ENCODE measurements around the gene FYCO1.
"Not testable (repeated sequence)": the region's sequence is repeated elsewhere in the genome, so short reads cannot be mapped to it uniquely, and the experiment has no call there.

Gene FYCO1

DNA sequence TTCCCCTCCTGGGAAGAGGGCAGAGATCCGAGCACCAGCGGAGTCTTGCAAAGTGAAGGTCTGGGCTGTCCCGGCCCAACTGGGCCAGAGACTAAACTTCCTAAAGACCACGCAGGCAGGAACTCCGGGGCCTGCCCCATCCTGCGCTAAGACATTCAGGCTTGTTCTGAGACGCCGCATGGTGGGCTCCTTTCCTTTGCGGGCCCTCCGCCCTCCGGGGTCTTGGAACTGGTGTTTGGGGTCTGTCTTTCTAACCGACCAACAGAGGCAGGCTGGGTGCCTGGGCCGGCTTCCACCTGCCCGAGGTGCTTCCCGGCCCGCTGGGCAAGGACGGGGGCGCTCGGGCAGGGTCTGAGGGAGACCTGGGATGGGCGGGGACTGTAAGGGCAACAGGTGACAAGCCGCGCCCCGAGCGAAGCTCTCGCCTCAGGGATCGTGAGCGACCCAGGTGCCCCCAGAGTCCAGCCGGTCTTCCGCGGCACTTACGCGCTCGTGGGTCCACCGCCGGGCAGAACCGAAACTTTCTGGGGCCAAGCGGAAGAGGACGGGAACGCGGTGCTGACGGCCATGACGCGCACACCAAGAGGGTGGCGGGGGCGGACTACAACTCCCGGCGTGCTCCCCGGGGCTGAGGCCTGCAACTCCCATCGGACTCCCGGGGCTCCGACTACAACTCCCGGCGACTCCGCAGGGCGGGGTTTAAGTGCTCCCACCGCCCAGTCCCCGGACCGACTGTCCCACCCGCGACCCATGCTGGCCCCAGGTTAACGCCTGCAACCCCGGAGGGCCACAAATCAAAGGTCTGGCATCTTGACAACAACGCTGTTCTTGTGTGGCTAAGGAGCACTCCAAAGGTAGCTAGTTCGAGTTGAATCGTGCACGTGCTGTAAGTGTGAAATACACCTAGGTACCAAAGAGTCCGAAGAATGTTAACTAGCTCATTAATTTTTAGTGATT lies at the start of gene FYCO1:
FYCO1 (minus strand) TSS at position 589 of the 957 bp plus-strand sequence. CDS start 10,914 bp downstream, outside the sequence.
- DNase-seq: peak; percentile 76 to 83

DNA sequence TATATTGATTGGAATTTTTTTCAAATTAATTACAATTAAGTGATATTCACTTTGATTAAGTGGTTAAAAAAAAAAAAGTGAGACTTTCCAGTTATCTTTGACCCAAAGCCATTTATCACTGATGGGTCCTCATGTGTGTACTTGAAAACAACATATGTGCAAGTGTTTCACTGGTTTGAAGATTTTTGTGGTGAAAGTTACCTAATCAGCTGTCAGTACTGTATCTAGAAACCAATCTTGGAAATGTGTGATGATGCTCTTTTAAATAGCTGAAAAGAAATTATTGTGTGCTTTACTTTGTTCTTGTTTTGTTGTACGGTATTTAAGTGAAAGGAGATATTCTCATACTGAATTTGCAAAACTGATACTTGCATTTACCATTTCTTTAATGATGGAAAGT lies 43.3 kb upstream of the FYCO1 start:
- DNase-seq: no peak

DNA sequence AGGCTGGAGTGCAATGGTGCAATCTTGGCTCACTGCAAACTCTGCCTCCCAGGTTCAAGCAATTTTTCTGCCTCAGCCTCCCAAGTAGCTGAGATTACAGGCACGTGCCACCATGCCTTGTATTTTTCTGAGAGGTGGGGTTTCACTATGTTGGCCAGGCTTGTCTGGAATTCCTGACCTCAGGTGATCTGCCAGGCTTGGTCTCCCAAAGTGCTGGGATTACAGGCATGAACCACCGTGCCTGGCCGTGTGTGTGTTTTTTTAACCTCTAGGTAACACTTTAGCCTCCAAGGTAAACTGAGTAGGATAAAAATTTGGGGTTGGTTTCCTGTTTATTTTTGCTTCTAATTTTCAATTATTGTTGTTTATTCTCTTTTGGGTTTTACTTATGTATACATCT lies 42.4 kb upstream of the FYCO1 start:
- not testable (repeated sequence) for DNase-seq

DNA sequence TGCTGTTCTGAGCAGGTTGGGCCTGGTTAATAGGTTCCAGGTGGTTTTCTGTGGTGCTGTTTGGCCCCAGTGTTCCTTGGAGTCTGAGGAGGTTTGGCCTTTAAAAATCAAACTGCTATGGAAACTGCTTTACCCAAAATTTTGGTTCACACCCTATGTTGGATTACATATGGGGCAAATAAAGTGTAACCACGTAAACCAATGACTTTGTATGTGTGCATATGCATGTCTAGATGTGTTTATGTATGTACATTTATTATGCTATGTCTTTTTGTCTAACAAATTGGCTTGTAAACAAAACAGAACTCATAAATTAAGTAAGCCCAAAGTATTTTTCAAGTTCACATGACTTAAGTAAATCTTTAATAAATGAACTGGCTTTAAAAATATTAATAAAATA lies 40.6 kb upstream of the FYCO1 start:
- DNase-seq: no peak

DNA sequence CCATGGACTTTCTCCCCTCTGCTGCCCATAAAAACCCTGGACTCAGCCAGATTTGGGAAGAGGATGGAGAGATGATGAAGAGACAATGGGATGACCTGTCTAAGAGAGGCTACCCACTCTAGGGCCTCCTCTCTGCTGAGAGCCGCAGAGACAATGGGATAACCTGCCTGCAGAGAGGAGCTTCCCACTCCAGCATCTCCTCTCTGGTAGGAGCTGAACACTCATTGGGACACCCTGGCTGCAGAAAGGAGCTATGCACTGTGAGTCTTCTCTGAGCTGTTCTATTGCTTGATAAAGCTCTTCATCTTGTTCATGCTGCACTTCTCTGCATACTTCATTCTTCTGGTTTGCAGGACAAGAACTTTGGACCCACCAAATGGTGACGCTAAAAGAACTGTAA lies 36.1 kb upstream of the FYCO1 start:
- DNase-seq: no peak

DNA sequence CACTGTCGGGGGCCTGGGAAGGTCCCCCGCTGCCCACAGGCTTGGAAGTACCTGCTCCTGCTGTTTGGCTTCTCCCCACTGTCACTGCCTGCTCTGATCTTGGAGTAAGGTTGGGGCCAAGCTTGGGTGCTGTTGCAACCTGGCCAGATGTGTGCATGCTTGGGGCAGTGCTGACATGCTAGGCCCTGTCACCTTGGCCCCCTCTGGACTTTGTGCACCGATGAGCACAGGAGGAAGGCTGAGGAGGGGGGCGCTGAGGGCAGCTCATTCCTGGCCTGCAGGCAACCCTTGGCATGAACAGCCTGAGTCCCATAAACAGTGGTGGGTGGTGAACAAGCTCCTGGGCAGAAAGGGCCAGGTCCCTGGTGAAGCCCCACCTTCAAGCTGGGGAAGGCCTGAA lies 35.6 kb upstream of the FYCO1 start:
- no peak for DNase-seq

DNA sequence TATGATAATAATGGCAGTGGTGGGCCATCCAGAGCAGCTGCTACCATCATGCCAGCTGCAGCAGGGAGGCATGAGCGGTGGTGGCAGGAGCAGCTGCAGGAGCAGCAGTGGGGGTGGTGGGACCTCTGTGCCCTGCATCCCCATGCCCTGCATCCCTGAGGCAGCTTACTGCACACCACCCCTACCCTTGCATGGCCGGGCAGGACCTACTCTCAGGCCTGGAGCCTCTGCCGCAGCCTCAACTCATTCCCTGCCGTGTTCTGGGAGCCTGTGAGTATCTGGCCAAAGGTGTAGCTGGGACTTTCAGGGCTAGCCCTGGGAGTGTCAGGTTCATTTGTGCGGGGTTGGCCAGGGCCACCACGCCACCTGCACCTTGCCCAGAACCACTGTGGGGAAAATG lies 35.0 kb upstream of the FYCO1 start:
- no peak for DNase-seq

DNA sequence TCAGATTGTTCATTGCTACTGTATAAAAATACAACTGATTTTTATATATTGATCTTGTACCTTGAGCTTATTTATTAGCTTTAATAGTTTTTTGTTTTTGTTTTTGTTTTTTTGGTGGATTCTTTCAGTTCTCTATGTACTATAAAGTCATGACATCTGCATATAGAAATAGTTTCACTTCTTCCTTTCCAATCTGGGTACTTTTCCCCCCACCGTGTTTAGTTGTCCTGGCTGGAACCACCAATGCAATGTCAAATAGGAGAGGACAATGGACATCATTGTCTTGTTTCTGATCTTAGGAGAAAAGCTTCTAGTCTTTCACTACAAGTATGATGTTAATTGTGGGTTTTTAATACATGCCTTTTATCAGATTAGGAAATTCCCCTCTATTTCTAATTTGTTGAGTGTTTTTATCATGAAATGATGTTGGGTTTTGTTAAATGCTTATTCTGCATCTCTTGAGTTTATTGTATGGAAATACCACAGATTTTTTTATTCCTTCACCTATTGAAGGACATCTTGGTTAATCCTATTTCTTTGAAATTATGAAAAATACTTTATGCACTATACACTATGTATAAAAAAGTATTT lies 34.4 kb upstream of the FYCO1 start:
- DNase-seq: no peak

DNA sequence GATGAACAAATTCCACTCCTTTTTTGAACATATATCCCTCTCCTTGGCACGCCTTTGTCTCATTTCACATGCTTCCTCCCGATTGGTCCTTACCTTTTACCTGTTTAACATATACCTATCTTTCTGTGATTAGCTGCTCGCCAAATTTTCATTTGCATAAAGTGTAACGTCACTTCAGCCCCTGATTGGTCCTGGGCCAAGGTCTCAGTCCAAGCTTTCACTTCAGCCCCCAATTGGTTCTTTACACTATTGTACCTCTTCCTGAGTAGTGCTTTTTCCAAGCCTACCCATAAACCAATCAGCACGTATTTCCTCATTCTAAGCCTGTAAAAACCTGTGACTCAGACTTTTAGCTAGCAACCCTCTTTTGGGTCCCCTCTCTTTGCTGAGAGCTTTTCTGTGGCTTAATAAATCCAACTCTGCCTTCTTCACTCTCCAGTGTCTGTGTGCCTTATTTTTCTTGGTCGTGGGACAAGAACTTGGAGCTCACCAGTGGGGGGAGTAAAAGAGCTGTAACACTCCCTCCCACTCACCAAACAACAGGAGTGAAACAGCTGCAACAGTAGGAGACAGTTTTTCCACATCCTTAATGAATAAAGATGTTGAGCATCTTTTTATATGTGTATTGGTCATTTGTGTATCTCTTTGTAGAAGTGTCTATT lies 32.2 kb upstream of the FYCO1 start:
- no peak for DNase-seq

DNA sequence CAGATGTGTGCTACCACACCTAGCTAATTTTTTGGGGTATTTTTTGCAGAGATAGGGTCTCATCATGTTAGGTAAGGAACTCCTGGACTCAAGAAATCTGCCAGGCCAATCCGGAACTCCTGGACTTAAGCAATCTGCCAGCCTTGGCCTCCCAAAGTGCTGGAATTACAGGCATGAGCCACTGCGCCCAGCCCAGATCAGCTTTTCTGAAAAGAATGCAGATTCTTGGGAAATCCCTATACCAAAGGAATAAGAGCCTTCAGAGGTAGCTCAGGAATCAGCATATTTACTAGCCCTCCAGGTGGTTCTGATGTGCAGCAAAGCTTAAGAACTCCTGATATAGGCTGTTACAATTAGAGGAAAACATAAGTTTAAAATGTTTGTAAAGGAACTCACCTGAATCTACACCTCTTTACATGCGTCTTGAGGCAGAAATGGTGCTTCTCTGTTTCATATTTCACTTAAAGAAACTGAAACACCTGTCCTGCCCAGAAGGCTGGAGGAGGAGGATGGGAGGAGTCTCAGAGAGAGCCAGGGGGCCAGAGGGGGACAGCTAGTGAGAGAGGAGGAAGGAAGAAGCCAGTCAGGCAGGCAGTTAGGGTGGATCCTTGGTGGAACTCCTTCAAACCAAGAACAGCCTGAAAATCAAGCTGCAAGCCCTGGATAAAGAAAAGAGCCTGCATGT lies 31.5 kb upstream of the FYCO1 start, which contains the start of gene XCR1:
XCR1 (minus strand) TSS at position 463 of the 685 bp plus-strand sequence. CDS start 5,536 bp downstream, outside the sequence.
- DNase-seq: no peak

DNA sequence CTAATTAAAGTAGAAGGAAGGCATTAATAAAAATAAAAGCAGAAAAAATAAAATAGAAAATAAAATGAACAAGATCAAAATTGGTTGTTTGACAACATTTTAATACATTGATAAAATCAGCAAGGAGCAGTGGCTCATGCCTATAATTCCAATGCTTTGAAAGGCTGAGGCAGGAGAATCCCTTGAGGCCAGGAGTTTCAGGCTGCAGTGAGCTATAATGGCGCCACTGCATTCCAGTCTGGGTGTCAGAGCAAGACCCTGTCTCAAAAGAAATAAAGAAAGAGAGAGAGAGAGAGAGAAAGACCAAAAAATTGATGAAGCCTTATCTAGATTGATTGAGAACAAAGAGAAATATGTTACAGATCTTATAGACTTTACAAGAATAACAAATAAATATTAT lies 29.5 kb upstream of the FYCO1 start:
- DNase-seq: no peak

DNA sequence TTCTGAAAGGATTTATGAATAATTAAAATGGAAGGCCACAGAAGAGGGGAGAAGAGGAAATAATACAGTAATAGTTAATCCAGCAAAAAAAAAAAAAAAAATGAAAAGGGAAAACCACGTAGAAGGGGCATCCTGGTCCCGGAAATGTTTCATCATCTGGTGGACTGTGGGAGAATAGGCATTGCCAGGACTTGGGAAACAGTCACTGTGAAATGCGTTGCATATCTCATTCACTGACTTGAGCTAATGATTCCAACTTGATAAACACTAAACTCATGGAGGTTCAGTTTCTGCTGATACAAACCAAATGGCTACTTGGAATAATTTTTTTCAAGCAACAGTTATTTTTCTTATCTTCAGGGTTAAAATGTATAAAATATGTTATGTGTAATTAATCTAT lies 28.5 kb upstream of the FYCO1 start:
- no peak for DNase-seq

DNA sequence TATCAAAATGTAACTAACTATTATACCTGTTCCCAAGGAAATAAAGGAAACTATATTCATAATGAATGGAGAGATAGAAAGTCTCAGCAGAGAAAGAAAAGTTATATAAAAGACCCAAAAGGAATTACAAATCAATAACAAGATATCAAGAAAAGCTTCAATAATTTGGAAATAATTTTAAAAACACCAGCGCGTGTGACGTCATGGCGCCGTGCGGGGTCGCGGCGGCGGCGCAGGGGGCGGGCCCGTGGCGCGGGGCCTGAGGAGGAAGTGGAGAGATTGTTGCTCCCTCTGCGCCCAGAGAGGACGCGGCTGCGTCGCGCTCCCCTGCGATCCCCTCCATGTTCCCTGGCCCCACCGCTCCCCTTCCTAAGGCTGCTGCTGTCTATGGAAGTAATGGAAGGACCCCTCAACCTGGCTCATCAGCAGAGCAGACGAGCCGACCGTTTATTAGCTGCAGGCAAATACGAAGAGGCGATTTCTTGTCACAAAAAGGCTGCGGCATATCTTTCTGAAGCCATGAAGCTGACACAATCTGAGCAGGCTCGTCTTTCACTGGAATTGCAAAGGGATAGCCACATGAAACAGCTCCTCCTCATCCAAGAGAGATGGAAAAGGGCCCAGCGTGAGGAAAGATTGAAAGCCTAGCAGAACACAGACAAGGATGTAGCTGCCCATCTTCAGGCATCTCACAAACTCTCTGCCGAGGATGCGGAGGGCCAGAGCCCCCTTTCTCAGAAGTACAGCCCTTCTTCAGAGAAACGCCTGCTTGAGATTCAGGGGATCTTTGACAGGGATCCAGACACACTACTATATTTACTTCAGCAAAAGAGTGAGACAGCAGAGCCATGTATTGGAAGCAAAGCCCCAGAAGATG lies 27.5 kb upstream of the FYCO1 start:
- DNase-seq: no peak

DNA sequence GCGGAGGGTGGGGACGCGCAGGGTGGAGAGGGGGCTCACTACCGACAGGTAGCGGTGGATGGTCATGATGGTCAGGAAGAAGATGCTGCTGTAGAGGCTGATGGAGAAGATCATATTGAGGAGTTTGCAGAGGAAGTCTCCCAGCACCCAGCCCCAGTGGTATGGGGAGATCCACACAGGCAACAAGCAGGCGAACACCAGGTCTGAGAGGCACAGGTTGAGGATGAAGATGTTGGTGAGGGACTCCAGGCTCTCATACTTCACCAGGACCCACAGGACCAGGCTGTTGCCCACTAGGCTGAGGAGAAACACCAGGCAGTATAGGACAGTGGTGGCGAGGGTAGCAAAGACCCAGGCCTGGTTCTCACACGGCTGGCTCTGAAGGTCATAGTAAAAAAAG lies 25.9 kb upstream of the FYCO1 start:
- no peak for DNase-seq

DNA sequence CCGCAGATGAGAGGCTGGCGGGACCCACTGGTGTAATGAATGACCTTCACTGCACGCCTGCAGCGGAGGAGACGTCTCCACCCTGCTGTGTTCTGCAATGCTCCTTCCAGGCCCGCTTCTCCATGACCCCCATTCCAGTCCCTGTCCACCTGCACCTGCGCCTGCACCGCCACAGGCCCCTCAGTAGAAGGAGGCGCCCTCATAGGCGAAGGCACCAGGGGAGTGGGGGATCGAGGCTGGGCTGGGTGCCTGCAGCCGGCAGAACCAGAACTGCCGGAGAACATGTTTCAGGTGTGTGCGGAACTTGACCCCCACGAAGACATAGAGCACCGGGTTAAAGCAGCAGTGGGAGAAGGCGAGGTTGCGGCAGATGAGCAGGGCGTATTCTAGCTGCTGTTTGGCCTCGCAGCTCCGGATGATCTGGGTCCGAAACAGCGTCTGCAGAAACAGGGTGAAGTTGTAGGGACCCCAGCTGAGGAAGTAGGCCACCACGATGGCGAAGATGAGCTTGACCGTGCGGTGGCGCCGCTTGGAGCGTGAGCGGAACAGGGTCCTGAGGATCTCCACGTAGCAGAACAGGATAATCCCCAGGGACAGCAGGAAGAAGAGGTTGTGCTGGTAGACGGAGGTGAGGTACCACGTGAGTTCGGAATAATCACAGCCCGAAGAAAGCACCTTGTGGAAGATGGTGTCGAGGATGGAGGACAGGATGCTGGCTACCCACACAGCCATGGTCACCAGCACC lies 25.3 kb upstream of the FYCO1 start:
- no peak for DNase-seq

DNA sequence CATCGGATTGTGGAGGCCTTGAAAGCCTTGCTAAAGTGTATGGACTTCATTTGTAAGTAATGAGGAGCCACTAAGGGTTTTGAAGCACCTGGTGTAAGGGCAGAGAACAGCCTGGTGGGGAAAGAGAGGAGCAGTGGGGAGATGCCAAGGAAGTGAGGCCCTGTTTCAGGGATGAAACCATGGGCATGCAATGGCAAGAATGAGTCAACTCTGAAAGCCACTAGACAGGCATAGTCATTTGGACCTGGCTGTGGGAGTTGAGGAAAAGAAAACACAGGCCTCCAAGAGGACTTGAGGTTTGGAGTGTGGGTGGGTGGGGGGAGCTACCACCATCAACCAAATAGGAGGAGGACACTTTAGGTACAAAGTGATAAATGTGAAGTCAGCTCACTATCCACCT lies 24.1 kb upstream of the FYCO1 start:
- DNase-seq: peak; percentile 24 to 43

DNA sequence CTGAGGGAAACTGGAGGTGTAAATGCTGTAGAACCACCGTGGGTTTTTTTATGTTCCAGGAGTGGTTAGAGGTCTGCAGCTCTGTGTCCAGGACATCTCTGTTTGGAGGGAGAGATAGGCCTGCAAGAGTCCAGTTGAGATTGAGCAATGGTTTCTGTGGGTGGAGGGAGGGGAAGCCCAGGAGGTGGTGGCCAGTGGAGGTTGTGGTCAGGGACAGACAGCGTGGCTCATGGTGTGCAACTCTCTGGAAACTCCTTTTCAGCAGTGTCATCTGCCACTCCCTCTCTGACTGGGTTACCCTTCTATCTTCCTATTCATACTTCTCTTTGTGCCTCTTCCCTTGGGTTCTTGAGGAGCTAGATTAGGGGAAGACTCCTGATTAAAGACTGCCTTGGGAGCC lies 22.1 kb upstream of the FYCO1 start:
- DNase-seq: no peak

DNA sequence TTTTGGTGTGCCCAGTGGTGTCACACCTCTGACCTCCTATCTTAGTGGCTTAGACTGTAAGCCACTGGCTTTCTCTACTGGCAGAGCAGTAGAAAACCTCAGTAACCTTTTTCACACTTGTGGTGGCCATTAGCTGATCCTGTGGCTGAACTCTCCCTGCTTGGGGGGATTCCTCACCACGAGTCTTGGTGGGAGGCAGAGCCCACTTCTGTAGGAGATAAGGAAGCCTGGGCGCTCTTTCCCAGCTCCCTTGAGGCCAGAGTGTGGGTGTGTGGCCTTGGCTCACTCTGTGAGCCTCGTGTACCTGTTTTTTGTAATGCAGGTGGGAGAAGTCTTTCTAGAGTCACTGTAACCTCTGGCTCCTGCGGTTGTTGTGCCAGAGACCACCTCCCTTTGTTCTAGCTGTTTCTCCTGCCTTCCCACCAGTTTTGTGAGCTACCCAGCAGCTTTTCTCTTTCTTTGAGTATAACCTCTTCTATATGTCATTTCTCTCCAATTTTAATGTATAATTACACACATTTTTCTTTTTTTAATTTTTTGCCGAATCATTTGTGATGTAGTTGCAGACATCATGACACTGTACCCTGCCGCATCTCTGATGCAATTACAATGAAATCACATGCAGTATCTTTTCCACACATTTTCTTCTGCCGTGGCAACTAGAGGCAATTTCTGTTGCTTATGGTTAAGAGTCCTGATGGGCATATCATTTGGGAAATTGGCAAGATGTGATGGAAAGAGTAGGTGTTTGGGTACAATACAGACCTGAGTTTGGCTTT lies 17.9 kb upstream of the FYCO1 start:
- DNase-seq: no peak

DNA sequence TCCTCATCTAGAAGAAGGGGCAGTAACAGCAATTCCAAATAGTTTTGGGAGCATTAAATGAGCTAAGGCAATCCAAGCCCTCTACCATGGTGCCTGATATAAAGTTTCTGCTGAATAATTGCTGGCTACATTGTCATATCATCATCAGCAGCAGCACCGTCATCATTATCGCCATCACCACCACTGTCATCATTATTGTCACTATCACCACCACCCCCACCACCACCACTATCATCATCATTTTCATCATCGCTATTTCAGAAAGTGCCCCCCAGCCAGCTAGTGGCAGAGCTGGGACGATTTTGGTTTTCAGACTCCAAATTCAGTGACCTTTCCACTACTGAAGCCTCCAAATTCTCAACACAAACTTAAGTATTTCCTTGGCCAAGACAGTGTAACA lies 16.6 kb upstream of the FYCO1 start:
- no peak for DNase-seq

DNA sequence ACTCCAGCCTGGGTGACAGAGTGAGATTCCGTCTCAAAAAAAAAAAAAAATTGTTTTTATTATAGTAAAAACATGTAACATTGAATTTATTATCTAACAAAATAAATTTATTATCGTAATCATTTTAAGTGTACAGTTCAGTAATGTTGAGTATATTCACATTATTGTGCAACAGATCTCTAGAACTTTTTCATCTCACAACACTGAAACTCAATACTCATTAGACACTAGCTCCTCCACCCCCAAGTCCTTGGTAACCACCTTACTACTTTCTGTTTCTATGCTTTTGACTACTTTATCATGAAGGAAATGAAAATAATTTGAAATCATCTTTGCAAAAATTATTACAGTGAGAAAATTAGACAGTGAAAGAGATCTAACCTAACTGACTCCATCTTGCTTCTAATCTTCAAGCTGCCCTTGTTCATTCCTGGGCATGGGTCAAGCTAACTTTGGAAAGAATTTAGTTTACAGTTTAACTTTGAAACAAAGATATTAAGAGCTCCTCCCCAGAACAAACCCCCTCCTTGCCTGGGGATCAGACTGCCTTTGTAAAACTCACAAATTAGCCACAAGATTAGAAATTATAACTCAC lies 15.0 kb upstream of the FYCO1 start:
- no peak for DNase-seq
